Measurements from ENCODE around the gene COL4A1. TPM values are rescaled to one million over a fixed set of nuclear protein-coding genes. Genes with fewer than 3 reads are reported as not detected.

The COL4A1 gene
- polyA plus RNA-seq, 1 donor (not counting 4 experiments of a cell fraction or from before 2014, with no cell fraction given): 22.3 TPM

DNA sequence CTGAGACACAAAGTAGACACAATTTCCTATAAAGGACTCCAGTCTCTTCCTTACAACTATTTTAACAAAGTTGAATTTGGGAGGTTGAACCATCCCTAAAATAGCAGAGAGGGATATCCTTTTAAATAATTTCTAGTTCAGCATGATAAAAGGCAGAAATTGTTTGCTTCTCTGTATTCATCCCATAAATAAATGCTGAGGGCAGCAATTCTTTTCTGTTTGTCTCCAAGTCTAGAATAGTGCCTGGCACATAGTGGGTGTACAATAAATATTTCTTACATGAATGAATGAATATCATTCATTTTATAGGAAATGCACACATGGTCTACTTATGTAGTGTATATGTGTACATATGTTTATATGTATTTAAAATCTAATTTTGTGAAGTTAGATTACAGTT is 12.3 kb downstream of the COL4A1 start:
- Histone ChIP-seq H2AFZ (ENCODE audit: control insufficient read depth, low read length) (no peak overlapping the region), H3K27ac (ENCODE audit: control insufficient read depth, insufficient read depth, low read length) (no peak overlapping the region), H3K4me3 (ENCODE audit: control insufficient read depth in 2 of 3, extremely low read depth in 1 of 3, insufficient read depth in 2 of 3, low read depth in 1 of 3, low read length in 3 of 3) (no peak overlapping the region), H4K20me1 (ENCODE audit: control insufficient read depth, extremely low read depth, insufficient read depth, low read length) (no peaks in the 10 kb centered on the region), H3K36me3 (ENCODE audit: control insufficient read depth in 2 of 2, extremely low read depth in 1 of 2, insufficient read depth in 2 of 2, low read length in 2 of 2) (no peaks in the 10 kb centered on the region), H3K9me3 (ENCODE audit: control insufficient read depth, low read depth, low read length) (no peaks in the 10 kb centered on the region), H3K27me3 (ENCODE audit: control insufficient read depth, extremely low read depth, insufficient read depth, low read length) (no peaks in the 10 kb centered on the region), H3K9me1 (ENCODE audit: control insufficient read depth, extremely low read depth, insufficient read depth, low read length) (no peaks in the 10 kb centered on the region), H3K4me1 (ENCODE audit: control insufficient read depth, extremely low read depth, insufficient read depth, low read length) (no peaks in the 10 kb centered on the region), H3K9ac (ENCODE audit: control insufficient read depth, extremely low read depth, insufficient read depth, low read length) (no peak overlapping the region), H3K79me2 (ENCODE audit: control insufficient read depth, insufficient read depth, low read length) (peaks cover 24% of the 10 kb centered on the region), H3K4me2 (ENCODE audit: control insufficient read depth, extremely low read depth, insufficient read depth, low read depth, low read length) (no peak overlapping the region)
- FAIRE-seq (no peak), DNase-seq (ENCODE audit: low read depth, low spot score) (no peak)
- TF ChIP-seq, protein P1, sequence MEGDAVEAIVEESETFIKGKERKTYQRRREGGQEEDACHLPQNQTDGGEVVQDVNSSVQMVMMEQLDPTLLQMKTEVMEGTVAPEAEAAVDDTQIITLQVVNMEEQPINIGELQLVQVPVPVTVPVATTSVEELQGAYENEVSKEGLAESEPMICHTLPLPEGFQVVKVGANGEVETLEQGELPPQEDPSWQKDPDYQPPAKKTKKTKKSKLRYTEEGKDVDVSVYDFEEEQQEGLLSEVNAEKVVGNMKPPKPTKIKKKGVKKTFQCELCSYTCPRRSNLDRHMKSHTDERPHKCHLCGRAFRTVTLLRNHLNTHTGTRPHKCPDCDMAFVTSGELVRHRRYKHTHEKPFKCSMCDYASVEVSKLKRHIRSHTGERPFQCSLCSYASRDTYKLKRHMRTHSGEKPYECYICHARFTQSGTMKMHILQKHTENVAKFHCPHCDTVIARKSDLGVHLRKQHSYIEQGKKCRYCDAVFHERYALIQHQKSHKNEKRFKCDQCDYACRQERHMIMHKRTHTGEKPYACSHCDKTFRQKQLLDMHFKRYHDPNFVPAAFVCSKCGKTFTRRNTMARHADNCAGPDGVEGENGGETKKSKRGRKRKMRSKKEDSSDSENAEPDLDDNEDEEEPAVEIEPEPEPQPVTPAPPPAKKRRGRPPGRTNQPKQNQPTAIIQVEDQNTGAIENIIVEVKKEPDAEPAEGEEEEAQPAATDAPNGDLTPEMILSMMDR (optimal IDR thresholded peaks at IDR 0.05 in 1 of 3, IDR thresholded peaks at IDR 0.05 in 1 of 3, conservative IDR thresholded peaks at IDR 0.05 in 1 of 3; ENCODE audit: extremely low read depth in 1 of 3, insufficient read depth in 2 of 3, low read length in 3 of 3): no peak
- no peak for TF ChIP-seq EZH2 (IDR thresholded peaks at IDR 0.05; ENCODE audit: low read length)
- dilution Hi-C loops (cut with MboI; ENCODE audit: extremely low pct_ligation_motif_present, low sequenced_read_pairs): no loop called here

DNA sequence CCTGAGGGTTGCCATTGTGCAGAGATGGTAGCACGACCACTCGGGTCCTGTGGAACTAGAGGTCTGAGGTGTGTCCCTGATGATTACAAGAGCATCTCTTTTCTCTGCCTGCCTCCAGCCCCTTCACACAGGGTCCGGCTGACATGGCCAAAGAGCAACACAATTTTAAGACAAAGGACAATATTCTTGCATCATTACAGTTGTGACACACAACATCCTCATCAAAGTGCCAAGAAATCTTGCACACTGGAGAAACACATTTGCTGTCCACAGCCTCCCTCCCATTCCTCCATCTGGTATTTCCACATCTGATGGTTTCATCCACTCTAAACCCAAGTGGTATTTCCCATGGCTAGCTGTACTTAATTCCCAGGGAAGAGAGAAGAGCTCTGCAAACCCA is 12.8 kb downstream of the COL4A1 start:
- Histone ChIP-seq H3K9me1 (ENCODE audit: control insufficient read depth, extremely low read depth, insufficient read depth, low read length) (no peaks in the 10 kb centered on the region), H3K4me1 (ENCODE audit: control insufficient read depth, extremely low read depth, insufficient read depth, low read length) (no peaks in the 10 kb centered on the region), H3K4me2 (ENCODE audit: control insufficient read depth, extremely low read depth, insufficient read depth, low read depth, low read length) (no peak overlapping the region), H3K9ac (ENCODE audit: control insufficient read depth, extremely low read depth, insufficient read depth, low read length) (no peak overlapping the region), H3K4me3 (ENCODE audit: control insufficient read depth in 2 of 3, extremely low read depth in 1 of 3, insufficient read depth in 2 of 3, low read depth in 1 of 3, low read length in 3 of 3) (no peak overlapping the region), H4K20me1 (ENCODE audit: control insufficient read depth, extremely low read depth, insufficient read depth, low read length) (no peaks in the 10 kb centered on the region), H2AFZ (ENCODE audit: control insufficient read depth, low read length) (no peak overlapping the region), H3K27ac (ENCODE audit: control insufficient read depth, insufficient read depth, low read length) (no peak overlapping the region), H3K27me3 (ENCODE audit: control insufficient read depth, extremely low read depth, insufficient read depth, low read length) (no peaks in the 10 kb centered on the region), H3K9me3 (ENCODE audit: control insufficient read depth, low read depth, low read length) (no peaks in the 10 kb centered on the region), H3K36me3 (ENCODE audit: control insufficient read depth in 2 of 2, extremely low read depth in 1 of 2, insufficient read depth in 2 of 2, low read length in 2 of 2) (peaks cover 0 to 3% of the 10 kb centered on the region in 2 experiments), H3K79me2 (ENCODE audit: control insufficient read depth, insufficient read depth, low read length) (peaks cover 19% of the 10 kb centered on the region)
- TF ChIP-seq EZH2 (IDR thresholded peaks at IDR 0.05; ENCODE audit: low read length): no peak
- TF ChIP-seq, protein P1 (optimal IDR thresholded peaks at IDR 0.05 in 1 of 3, IDR thresholded peaks at IDR 0.05 in 1 of 3, conservative IDR thresholded peaks at IDR 0.05 in 1 of 3; ENCODE audit: extremely low read depth in 1 of 3, insufficient read depth in 2 of 3, low read length in 3 of 3): no peak
- FAIRE-seq (no peak), DNase-seq (ENCODE audit: low read depth, low spot score) (no peak)
- dilution Hi-C loops (cut with MboI; ENCODE audit: extremely low pct_ligation_motif_present, low sequenced_read_pairs): no loop called here

All from keratinocyte (primary cell).